HUES6 (cell line): ENCODE results near the gene NFYA.

ENCODE experiments used
- H3K27ac ChIP-seq: 2 replicates; pipeline ENCODE4 v1.7.0; 2013; ENCODE audit warnings: low read depth, mild to moderate bottlenecking, low read length, inconsistent platforms
- H3K27me3 ChIP-seq: 2 replicates; pipeline ENCODE4 v1.6.1; 2013; ENCODE audit warnings: low read length; ENCODE audit not compliant: control insufficient read depth, insufficient read depth
- H3K36me3 ChIP-seq: 2 replicates; pipeline ENCODE4 v1.6.1; 2013; ENCODE audit warnings: low read length; ENCODE audit not compliant: control insufficient read depth, insufficient read depth
- H3K4me1 ChIP-seq: 2 replicates; pipeline ENCODE4 v1.6.1; 2013; ENCODE audit warnings: low read length; ENCODE audit not compliant: control insufficient read depth, insufficient read depth
- H3K4me3 ChIP-seq: 2 replicates; pipeline ENCODE4 v1.5.1; 2013; ENCODE audit warnings: low read depth, low read length
- H3K9ac ChIP-seq: one replicate; pipeline ENCODE4 v1.6.1; 2013; ENCODE audit warnings: mild to moderate bottlenecking, low read length
- H3K9me3 ChIP-seq: 2 replicates; pipeline ENCODE4 v1.6.1; 2013; ENCODE audit warnings: low read depth, low read length; ENCODE audit not compliant: control insufficient read depth, insufficient read depth

The NFYA gene

GRCh38 chr6:41072836-41073202, at the start of gene NFYA:
NFYA (plus strand) TSS chr6:41072974; CDS start chr6:41079090, 6,116 bp downstream.
- Histone ChIP-seq H3K4me3 (peak within 1 kb of the TSS; percentile 86), H3K9ac (peak within 1 kb of the TSS; percentile 98), H3K27ac (peak within 1 kb of the TSS; percentile 93), H3K36me3 (peaks cover 16% of the 10 kb centered on the region), H3K4me1 (peaks cover 18% of the 10 kb centered on the region), H3K27me3 (no peaks in the 10 kb centered on the region), H3K9me3 (no peaks in the 10 kb centered on the region)

- Histone ChIP-seq H3K27ac (no peak overlapping the region), H3K9ac (no peak overlapping the region), H3K4me1 (peaks cover 17% of the 10 kb centered on the region; the same call in 1 of the 2 replicates), H3K36me3 (no peaks in the 10 kb centered on the region), H3K27me3 (no peaks in the 10 kb centered on the region), H3K9me3 (no peaks in the 10 kb centered on the region), H3K4me3 (no peak overlapping the region)
Measured at GRCh38 chr6:41023114-41023513, 49.7 kb upstream of the NFYA start.

GRCh38 chr6:41025966-41026530, 46.7 kb upstream of the NFYA start:
- Histone ChIP-seq H3K9ac (no peak overlapping the region), H3K4me1 (peaks cover 29% of the 10 kb centered on the region), H3K9me3 (no peaks in the 10 kb centered on the region), H3K36me3 (no peaks in the 10 kb centered on the region), H3K4me3 (no peak overlapping the region; the same call in 1 of the 2 replicates), H3K27ac (no peak overlapping the region), H3K27me3 (no peaks in the 10 kb centered on the region)

- no peaks in the 10 kb centered on the region for H3K27me3 ChIP-seq
- peak overlapping the region; percentile 3; the same call in 1 of the 2 replicates for H3K27ac ChIP-seq
- peak overlapping the region; percentile 72 for H3K4me3 ChIP-seq
- H3K36me3 ChIP-seq: no peaks in the 10 kb centered on the region
- H3K4me1 ChIP-seq: peaks cover 29% of the 10 kb centered on the region
- peak overlapping the region; percentile 67 for H3K9ac ChIP-seq
- H3K9me3 ChIP-seq: no peaks in the 10 kb centered on the region
Measured at GRCh38 chr6:41027241-41027640, 45.5 kb upstream of the NFYA start.

GRCh38 chr6:41027799-41028560, 44.8 kb upstream of the NFYA start:
- Histone ChIP-seq H3K4me3 (peak overlapping the region; percentile 72), H3K27me3 (no peaks in the 10 kb centered on the region), H3K9me3 (no peaks in the 10 kb centered on the region), H3K9ac (peak overlapping the region; percentile 85), H3K27ac (peak overlapping the region; percentile 80; the same call in 1 of the 2 replicates), H3K36me3 (no peaks in the 10 kb centered on the region), H3K4me1 (peaks cover 29% of the 10 kb centered on the region)

GRCh38 chr6:41028561-41029412, 44.0 kb upstream of the NFYA start:
- Histone ChIP-seq H3K9me3 (no peaks in the 10 kb centered on the region), H3K27ac (peak overlapping the region; percentile 80; the same call in 1 of the 2 replicates), H3K27me3 (no peaks in the 10 kb centered on the region), H3K36me3 (no peaks in the 10 kb centered on the region), H3K4me3 (peak overlapping the region; percentile 72), H3K4me1 (peaks cover 29% of the 10 kb centered on the region), H3K9ac (peak overlapping the region; percentile 85)

- H3K27ac ChIP-seq: no peak overlapping the region
- no peaks in the 10 kb centered on the region for H3K27me3 ChIP-seq
- H3K4me3 ChIP-seq: no peak overlapping the region
- no peaks in the 10 kb centered on the region for H3K9me3 ChIP-seq
- H3K4me1 ChIP-seq: peaks cover 21% of the 10 kb centered on the region
- H3K9ac ChIP-seq: no peak overlapping the region
- H3K36me3 ChIP-seq: no peaks in the 10 kb centered on the region
Measured at GRCh38 chr6:41032830-41033229, 39.9 kb upstream of the NFYA start.

GRCh38 chr6:41033776-41034175, 39.0 kb upstream of the NFYA start:
- H3K36me3 ChIP-seq: no peaks in the 10 kb centered on the region
- no peak overlapping the region for H3K4me3 ChIP-seq
- no peaks in the 10 kb centered on the region for H3K27me3 ChIP-seq
- peaks cover 16% of the 10 kb centered on the region for H3K4me1 ChIP-seq
- H3K27ac ChIP-seq: no peak overlapping the region
- no peaks in the 10 kb centered on the region for H3K9me3 ChIP-seq
- H3K9ac ChIP-seq: no peak overlapping the region

- Histone ChIP-seq H3K9me3 (no peaks in the 10 kb centered on the region), H3K4me3 (no peak overlapping the region), H3K36me3 (no peaks in the 10 kb centered on the region), H3K27ac (no peak overlapping the region), H3K9ac (no peak overlapping the region), H3K27me3 (no peaks in the 10 kb centered on the region), H3K4me1 (peaks cover 26% of the 10 kb centered on the region)
Measured at GRCh38 chr6:41036186-41036585, 36.6 kb upstream of the NFYA start.

- H3K9ac ChIP-seq: no peak overlapping the region
- H3K4me3 ChIP-seq: no peak overlapping the region
- no peaks in the 10 kb centered on the region for H3K9me3 ChIP-seq
- no peak overlapping the region for H3K27ac ChIP-seq
- H3K36me3 ChIP-seq: no peaks in the 10 kb centered on the region
- H3K27me3 ChIP-seq: no peaks in the 10 kb centered on the region
- peaks cover 26% of the 10 kb centered on the region for H3K4me1 ChIP-seq
Measured at GRCh38 chr6:41036601-41037000, 36.2 kb upstream of the NFYA start.
